Kasumi-1 (cell line): ENCODE measurements around the gene GPR137C.
"Not testable (repeated sequence)": the region's sequence is repeated elsewhere in the genome, so short reads cannot be mapped to it uniquely, and the experiment has no call there.

ENCODE experiments used
- DNase-seq, 2 experiments: peaks; one replicate each; lab custom pipeline; 2025; lab: John Stamatoyannopoulos, UW

Gene GPR137C

GRCh38 chr14:52563120-52563519, 10.5 kb downstream of the GPR137C start:
- DNase-seq = no peak

DNA sequence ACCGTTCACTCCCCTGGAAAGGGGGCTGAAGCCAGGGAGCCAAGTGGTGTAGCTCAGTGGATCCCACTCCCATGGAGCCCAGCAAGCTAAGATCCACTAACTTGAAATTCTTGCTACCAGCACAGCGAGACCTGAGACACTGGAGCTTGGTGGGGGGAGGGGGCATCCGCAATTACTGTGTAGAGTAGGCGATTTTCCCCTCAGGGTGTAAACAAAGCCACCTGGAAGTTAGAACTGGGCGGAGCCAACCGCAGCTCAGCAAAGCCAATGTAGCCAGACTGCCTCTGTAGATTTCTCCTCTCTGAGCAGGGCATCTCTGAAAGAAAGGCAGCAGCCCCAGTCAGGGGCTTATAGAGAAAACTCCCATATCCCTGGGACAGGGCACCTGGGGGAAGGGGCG, 15.8 kb downstream of the GPR137C start:
- DNase-seq = not testable (repeated sequence)

GRCh38 chr14:52575858-52576257, 23.2 kb downstream of the GPR137C start:
- DNase-seq = no peak

DNA sequence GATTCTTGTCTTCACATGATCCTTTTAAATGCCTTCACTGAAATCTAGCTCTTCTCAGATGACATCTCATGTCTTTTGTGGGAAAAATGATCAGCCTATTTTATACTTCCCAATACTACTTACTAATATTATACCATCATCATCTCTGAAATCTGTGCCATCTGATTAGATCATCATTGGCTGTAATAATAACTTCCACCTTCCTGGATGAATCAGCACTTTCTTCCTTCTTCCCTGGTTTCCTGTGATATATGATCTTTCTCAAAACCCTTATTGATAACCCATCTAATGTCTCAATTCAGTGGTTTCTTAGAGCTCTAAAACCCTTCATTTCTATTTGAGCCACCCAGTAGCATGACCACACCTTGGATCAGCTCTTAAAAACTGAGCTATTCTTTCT, 30.9 kb downstream of the GPR137C start:
- DNase-seq = no peak

GRCh38 chr14:52589646-52590045, 37.0 kb downstream of the GPR137C start:
- DNase-seq = no peak

GRCh38 chr14:52590318-52590717, 37.7 kb downstream of the GPR137C start:
- no peak for DNase-seq

GRCh38 chr14:52596320-52596719, 43.7 kb downstream of the GPR137C start:
- no peak for DNase-seq

GRCh38 chr14:52596861-52597260, 44.2 kb downstream of the GPR137C start:
- no peak for DNase-seq

DNA sequence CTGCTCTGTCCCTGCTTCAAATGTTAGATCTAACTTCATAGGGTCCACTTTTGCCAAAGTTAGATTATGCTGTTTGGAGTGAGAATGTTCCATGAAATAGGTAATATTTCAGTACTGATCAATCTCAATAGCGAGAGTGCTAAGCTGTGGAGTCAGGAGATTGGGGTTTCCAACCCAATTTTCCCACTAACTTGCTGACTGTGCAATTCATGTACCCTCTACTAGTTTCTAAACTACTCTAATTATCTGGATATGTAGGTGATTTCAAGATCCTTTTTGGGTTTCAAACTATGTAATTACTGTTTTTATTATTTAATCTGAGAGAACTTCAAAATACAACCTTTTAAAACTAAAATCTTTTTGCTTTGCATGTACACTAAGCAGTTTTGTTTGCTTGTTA, 45.9 kb downstream of the GPR137C start:
- no peak for DNase-seq

- no peak for DNase-seq
Observed at GRCh38 chr14:52599974-52600373, 47.3 kb downstream of the GPR137C start.

GRCh38 chr14:52602131-52602530, 49.5 kb downstream of the GPR137C start:
- peak; percentile 4 to 8 for DNase-seq

DNA sequence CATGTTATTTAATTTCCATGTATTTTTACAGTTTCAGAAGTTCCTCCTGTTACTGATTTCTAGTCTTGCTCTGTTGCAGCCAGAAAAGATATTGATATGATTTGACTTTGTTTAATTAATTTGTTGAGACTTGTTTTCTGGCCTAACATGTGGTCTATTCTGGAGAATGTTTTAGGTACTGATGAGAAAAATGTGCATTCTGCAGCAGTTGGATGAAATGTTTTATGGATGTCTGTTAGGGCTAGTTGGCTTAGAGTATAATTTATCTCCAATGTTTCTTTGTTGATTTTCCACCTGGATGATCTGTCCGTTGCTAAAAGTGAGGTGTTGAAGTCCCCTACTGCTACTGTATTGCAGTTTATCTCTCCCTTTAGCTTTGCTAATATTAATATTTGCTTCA, 54.4 kb downstream of the GPR137C start:
- DNase-seq = no peak

GRCh38 chr14:52609445-52610044, 56.9 kb downstream of the GPR137C start:
- no peak for DNase-seq

GRCh38 chr14:52610187-52610586, 57.6 kb downstream of the GPR137C start:
- no peak for DNase-seq

GRCh38 chr14:52618602-52619001, 66.0 kb downstream of the GPR137C start:
- DNase-seq = no peak

DNA sequence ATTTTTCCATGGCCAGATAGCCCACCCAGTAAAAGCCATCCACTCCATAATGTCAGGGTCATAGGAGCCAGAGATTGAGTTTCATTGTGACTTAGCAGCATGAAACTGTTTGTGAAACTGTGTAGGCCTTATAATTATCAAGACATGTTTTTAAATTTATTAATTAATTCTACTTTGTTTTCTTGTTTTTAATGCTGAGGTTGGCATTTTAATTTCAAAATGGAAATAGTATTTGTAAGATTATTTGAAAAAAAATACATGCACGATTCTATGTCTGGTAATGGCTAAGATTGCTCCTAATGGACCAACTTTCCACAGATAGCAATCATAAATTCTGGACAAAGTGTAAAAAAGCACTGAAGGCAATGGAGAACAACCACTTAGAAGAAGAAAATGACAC, 67.1 kb downstream of the GPR137C start:
- DNase-seq = no peak

- peak in 1 of 2 experiments; percentile 2 for DNase-seq
Observed at GRCh38 chr14:52640137-52640536, 87.5 kb downstream of the GPR137C start.

- DNase-seq = no peak
Observed at GRCh38 chr14:52641745-52642144, 89.1 kb downstream of the GPR137C start.

DNA sequence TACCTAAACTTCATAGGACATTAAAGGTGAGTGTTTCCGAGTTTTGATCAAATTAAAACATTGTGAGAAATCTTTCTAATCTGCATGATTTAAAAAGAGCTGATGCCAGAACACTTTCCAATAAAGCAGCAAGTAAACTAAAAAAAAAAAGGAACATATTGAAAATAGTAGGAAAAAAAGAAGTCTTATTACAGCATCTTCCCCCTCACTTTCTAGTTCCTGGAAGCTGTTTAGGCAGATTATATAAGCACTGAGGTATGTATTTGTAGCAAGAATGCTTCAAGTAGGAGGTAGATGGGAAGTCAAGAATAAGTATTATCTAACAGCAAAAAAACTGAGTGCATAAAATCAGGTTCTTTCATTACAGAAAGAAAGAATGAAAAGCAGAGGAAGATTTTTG, 96.9 kb downstream of the GPR137C start:
- no peak for DNase-seq

- no peak for DNase-seq
Observed at GRCh38 chr14:52650774-52651173, 98.1 kb downstream of the GPR137C start.

DNA sequence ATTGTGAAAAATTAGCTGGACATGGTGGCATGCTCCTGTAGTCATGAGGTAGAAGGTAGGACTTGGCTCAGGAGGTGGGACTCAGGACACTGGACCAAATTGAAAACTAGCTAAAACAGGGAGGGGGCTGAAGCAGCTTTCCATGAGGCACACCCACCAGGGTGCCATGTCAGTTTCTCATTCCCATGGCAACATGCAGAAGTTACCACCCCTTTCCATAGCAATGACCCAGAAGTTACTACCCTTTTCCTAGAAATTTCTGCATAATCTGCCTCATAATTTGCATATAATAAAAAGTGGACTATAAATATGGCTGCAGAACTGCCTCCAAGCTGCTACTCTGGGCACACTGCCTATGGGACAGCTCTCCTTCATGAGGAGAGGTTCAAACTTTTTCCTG, 104.3 kb downstream of the GPR137C start:
- DNase-seq = no peak

DNA sequence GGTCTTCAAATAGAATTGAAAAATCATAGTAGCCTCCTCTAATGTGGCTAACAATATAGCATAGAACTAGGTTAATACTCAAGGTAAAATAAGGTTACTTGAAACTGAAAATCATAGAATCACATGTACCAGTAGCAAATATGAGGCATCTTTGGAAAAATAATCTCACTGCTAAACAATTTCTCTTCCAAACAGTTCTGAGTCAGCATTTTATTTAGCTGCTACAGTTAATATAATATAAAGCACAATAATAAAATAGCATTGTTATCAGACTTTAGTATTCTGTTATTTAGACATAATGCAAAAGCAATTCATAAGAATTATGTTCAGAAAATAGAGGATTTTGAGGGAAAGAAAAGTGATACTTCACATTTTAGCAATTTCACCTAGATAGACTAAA, 107.7 kb downstream of the GPR137C start:
- DNase-seq = no peak

- DNase-seq = no peak
Observed at GRCh38 chr14:52660832-52661231, 108.2 kb downstream of the GPR137C start.

GRCh38 chr14:52661314-52661713, 108.7 kb downstream of the GPR137C start:
- DNase-seq = no peak

DNA sequence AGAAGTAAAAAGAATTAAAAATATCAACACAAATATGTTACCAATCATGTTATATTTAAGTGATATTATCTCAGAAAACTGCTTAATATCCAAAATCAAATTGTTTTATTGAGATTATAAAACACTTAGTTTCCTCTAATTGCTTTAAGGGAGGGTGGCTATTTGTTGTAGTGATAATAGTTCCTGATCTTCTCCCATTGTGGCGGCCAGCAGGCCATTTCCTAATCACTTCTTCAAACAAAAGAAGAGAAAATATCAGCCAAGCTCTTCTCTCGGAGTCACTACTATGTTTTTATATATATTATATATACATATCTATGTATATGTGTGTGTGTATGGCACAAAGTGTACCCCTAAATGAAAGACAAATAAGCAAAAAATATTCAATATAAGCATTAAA, 111.2 kb downstream of the GPR137C start:
- no peak for DNase-seq
